Ishikawa (cell line): ENCODE results near the gene CLTC.

ENCODE experiments used
- EP300 ChIP-seq: IDR thresholded peaks from 2 replicates; pipeline ENCODE4 v1.6.1; 2012; ENCODE audit warnings: borderline replicate concordance
- FOXM1 ChIP-seq: IDR thresholded peaks from 2 replicates; pipeline ENCODE4 v1.6.1; 2012; ENCODE audit warnings: low read depth, borderline replicate concordance
- NFIC ChIP-seq: IDR thresholded peaks from 2 replicates; pipeline ENCODE4 v1.6.1; 2012
- RAD21 ChIP-seq: IDR thresholded peaks from 2 replicates; pipeline ENCODE4 v1.6.1; 2012; ENCODE audit warnings: low read depth
- TAF1 ChIP-seq: IDR thresholded peaks from 2 replicates; pipeline ENCODE4 v1.6.1; 2012; ENCODE audit warnings: low read depth, mild to moderate bottlenecking
- YY1 ChIP-seq: IDR thresholded peaks from 2 replicates; pipeline ENCODE4 v1.6.1; 2012; ENCODE audit warnings: low read depth
- ZBTB7A ChIP-seq: IDR thresholded peaks from 2 replicates; pipeline ENCODE4 v1.6.1; 2012; ENCODE audit warnings: low read depth
- TF ChIP-seq, protein P1 (sequence below): IDR thresholded peaks from 2 replicates; pipeline ENCODE4 v1.6.1; 2012; ENCODE audit warnings: low read depth, mild to moderate bottlenecking
- TF ChIP-seq, protein P2 (sequence below): IDR thresholded peaks from 2 replicates; pipeline ENCODE4 v1.6.1; 2012

DNA sequence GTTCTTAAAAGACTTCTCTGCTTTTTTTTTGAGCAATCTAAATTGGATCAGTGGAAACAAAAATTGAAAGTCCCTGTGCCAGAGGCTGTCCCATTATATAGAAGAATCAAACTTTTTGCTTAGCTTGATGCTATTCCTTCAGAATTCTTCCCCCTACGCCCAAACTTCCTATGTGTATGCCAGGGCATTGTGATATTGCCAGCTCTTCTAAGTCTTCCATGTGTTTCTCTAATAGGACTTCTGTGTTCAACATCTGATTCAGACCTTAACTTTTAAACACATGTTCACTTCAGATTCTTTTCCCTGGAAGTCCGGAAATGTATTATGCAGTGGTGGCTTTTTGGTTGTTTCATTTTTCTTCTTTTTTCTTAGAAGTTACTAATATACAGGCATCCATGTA lies 68.8 kb downstream of the CLTC start:
- TF ChIP-seq NFIC (no peak), ZBTB7A (no peak), FOXM1 (no peak), TAF1 (no peak), RAD21 (no peak), YY1 (no peak), EP300 (no peak)
- TF ChIP-seq, protein P1, sequence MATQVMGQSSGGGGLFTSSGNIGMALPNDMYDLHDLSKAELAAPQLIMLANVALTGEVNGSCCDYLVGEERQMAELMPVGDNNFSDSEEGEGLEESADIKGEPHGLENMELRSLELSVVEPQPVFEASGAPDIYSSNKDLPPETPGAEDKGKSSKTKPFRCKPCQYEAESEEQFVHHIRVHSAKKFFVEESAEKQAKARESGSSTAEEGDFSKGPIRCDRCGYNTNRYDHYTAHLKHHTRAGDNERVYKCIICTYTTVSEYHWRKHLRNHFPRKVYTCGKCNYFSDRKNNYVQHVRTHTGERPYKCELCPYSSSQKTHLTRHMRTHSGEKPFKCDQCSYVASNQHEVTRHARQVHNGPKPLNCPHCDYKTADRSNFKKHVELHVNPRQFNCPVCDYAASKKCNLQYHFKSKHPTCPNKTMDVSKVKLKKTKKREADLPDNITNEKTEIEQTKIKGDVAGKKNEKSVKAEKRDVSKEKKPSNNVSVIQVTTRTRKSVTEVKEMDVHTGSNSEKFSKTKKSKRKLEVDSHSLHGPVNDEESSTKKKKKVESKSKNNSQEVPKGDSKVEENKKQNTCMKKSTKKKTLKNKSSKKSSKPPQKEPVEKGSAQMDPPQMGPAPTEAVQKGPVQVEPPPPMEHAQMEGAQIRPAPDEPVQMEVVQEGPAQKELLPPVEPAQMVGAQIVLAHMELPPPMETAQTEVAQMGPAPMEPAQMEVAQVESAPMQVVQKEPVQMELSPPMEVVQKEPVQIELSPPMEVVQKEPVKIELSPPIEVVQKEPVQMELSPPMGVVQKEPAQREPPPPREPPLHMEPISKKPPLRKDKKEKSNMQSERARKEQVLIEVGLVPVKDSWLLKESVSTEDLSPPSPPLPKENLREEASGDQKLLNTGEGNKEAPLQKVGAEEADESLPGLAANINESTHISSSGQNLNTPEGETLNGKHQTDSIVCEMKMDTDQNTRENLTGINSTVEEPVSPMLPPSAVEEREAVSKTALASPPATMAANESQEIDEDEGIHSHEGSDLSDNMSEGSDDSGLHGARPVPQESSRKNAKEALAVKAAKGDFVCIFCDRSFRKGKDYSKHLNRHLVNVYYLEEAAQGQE, result no peak
- TF ChIP-seq, protein P2, sequence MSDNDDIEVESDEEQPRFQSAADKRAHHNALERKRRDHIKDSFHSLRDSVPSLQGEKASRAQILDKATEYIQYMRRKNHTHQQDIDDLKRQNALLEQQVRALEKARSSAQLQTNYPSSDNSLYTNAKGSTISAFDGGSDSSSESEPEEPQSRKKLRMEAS, result no peak
